GOT3 (cell line): ENCODE data around the gene UNC13D.

ENCODE experiments used
- DNase-seq: peaks from one replicate; lab custom pipeline; 2025; ENCODE audit warnings: mixed read lengths; lab: John Stamatoyannopoulos, UW

Gene UNC13D

GRCh38 chr17:75834279-75834920 lies 9.8 kb downstream of the UNC13D start:
- DNase-seq: no peak

DNA sequence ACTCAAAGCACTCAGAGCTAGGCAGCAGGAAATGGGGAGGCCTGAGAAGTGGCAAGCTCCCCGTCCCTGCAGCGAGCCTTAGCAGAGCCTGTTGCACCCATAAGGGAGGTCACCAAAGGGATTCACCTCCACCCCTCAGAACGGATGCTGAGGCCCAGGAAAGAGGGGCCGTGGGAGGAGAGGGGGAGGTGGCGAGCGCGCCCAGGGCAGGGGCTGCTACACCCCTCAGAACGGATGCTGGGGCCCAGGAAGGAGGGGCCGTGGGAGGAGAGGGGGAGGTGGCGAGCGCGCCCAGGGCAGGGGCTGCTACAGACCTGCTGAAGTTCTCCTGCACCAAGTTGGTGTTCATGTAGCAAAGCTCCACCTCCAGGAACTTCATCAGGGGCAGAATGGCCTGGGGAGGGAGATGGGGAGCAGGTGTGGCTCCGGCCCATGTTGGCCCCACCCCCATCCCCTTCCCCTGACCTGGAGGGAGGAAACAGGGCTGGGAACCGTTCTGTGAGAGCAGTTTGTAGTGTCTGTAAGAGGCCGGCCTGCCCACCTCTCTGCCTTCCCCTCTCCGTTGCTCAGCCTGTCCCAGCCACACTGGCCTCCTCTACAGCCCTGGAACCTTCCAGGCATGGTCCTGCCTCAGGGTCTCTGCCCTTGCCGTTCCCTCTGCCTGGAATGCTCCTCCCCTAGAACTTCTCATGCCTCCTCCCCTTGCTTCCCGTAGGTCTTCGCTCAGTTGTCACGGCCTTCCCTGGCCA lies 11.4 kb downstream of the UNC13D start:
- DNase-seq: no peak

DNA sequence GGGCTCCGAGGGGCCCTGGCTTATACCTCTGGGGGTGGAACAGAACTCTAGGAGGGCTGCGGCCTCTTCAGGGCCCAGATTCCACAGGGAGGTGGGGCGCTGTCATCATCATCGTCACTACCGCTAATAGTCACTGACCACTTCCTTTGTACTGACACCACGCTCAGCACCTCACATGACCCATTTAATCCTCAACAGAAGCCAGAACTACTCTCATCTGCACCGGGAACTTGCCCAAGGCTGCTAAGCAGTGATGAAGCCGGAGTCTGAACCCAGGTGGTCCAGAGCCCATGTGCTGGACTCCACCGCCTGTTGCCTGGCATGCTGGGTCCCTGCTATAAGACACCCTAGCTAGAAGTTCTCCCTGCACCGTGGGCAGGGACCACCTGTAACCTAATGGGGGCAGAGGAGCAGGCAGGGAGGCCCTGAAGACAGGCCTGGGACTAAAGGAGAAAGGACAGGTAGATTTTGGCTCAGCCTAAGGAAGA lies 12.0 kb downstream of the UNC13D start:
- DNase-seq: no peak

DNA sequence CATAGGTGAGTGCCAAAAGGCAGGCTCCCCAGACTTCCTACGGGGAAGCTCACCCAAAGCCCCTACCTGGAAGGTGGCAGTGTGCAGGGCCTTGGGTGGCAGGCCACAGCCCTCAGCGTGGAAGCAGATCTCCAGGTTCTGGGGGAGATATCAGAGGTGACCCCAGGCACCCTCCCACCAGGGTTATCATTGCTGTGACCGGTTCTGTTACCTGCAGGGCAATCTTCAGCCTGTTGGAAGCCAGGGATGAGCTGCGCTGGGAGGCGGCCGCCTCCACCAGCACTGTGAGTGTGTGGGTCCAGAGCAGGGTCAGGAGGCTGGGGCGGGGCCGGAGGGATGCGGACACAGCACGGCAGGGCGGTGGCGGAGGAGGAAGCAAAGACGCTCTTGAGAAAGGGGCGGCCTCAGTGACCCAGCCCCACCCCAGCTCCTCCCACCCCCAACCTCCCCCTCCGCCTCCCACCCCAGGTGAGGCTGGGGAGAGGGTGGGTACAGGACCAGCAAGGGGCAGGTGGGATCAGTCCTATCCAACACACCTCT lies 13.1 kb downstream of the UNC13D start:
- no peak for DNase-seq

GRCh38 chr17:75830164-75831031 lies 13.8 kb downstream of the UNC13D start:
- DNase-seq: no peak

- DNase-seq: no peak
Observed at GRCh38 chr17:75829747-75830146, 14.5 kb downstream of the UNC13D start.

DNA sequence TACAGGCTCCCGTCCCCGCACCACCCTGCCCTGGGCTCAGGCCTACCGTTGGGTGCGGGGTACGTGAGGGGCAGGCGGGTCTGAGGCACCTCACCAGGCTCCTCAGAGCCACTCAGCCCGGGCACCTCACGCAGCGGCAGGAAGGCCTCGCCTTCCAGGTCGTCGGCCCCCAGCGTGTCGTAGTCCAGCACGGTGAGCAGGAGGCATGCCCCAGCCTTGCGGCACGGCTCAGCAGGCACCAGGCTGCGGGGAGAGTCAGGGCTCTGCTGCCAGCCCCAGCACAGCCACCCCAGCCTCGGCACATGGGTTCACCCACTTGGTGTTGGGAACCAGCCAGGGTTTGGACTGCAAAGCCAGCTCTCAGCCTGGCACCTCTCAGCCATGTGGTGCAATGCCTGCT lies 15.5 kb downstream of the UNC13D start:
- DNase-seq: no peak

GRCh38 chr17:75828076-75828400 lies 16.2 kb downstream of the UNC13D start:
- no peak for DNase-seq

GRCh38 chr17:75827308-75828075 lies 16.7 kb downstream of the UNC13D start:
- no peak for DNase-seq

- DNase-seq: no peak
Observed at GRCh38 chr17:75826561-75827307, 17.5 kb downstream of the UNC13D start.

DNA sequence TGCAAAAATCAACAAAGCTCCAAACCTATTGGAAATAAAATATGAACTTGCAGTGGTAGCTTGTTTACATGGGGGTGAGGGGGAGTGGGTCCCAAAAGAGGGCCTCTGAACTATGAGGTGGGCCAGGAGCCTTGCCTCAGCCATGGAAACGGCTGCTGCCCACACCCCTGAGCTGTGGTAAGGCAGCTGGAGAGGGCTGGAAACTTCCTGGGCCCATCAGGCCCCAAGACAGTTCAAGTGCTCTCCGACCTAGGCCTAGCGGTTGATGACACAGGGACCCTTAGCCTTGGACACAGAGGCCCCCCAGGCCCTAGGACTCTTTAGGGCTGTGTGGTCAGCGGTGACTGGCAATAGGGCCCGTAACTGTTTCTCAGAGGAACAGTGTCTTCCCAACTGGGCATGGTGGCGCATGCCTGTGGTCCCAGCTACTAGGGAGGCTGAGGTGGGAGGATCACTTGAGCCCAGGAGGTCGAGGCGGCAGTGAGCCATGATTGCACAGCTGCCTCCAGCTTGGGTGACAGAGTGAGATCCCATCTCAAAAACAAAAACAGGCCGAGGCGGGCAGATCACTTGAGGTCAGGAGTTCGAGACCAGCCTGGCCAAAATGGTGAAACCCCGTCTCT lies 18.3 kb downstream of the UNC13D start:
- DNase-seq: no peak

- no peak for DNase-seq
Observed at GRCh38 chr17:75825149-75825552, 19.1 kb downstream of the UNC13D start.

DNA sequence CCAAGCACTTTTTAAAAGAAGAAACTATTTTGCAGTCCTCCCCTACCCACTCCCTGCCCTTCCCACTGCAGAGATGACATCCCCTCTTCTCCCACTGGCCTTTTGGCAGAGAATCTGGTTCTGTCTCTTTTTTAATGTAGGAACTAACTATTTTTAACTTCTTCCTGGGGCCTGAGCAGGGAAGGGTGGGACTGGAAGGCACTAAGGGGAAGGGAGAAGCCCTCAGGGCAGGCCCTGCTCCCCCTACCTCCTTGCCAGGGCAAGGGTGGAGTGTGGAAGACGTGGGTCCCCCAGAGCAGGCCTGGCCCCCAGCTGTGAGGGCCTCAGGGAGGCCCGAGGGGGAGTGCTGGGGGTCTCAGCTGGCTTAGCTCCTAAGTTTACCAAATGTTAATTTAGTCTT lies 19.5 kb downstream of the UNC13D start:
- no peak for DNase-seq

DNA sequence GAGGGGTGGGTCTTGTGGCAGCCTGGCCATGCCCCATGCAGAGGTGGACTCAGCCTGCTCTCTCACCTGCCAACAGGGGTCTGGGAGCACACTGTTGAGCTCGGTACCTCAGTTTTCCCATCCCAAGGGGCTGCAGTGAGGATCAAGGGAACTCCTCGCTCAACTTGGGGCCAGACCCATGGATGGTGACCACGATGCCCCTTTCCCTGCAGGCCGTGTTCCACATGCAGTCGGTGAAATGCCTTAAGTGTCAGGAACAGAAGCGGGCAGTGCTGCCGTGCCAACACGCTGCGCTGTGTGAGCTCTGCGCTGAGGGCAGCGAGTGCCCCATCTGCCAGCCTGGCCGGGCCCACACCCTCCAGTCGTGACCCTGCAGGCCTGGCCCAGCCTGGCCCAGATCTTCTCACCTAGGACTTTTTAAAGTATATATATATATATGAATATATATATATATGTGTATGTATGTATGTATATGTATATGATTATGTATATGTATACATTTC lies 20.1 kb downstream of the UNC13D start:
- no peak for DNase-seq

DNA sequence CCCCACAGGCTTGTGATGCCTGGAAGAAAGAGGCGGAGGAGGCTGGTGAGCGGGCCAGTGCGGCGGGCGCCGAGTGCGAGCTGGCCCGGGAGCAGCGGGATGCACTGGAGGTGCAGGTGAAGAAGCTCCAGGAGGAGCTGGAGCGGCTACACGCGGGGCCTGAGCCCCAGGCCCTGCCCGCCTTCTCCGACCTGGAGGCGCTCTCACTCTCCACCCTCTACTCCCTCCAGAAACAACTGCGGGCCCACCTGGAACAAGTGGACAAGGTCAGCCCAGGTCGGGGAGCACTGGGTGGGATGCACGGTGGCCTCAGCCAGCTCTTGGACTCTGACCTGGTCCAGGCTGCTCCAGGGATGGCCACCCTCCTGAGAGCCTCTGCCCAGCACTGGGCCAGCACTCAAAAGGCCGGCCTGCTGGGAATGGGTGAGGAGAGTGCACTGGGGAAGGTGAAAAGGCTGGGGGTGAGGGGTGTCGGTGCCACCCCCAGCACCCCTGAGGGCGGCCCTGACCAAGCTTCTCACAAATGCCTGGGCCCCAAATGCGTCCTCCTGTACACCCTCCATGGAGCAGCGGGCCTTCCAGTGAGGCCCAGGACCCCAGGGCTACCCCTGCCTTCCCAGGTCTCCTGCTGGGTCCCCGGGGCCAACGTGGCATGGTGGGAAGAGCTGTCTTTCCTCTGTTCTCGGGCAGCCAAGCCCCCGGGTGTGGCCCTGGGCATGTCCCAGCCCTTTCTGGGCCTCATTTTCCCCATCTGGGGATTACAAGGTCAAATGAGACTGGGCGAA lies 20.8 kb downstream of the UNC13D start:
- no peak for DNase-seq

DNA sequence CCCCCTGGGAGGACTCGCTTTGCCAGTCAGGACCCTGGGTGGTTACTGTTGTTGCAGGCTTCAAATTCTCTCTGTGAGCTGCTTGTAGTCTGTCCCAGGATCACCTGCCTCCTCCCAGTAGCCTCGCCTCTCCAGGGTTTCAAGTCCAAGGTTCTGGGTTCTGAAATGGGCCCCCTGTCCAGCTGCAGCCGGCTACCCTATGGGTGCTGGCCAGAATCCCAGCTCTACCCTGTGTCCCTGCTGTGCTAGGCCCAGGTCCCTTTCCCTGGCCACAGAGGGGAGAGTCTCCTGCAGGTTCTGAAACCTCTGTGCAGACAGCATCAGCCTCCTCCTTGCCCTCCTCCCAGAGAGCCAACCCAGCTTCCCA lies 21.4 kb downstream of the UNC13D start:
- DNase-seq: no peak

- DNase-seq: no peak
Observed at GRCh38 chr17:75822119-75822799, 21.9 kb downstream of the UNC13D start.

DNA sequence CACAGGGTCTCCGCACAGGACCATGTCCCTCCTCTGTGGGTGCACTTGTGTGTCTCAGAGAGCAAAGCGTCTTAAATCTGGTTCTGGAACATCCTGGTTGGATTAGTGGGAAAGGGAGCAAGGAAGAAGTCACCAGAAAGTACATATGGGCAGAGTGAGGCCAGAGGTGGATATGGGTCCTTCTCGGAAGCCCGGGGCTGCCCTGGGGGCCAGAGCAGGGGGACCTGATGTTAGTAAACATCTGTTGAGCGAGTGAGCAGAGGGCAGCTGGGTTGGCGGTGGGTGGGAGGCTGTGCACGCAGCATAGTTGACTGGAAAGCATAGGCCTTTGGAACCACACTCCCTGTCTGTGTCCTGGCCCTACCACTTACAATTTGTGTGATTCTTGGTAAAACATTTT lies 22.7 kb downstream of the UNC13D start:
- DNase-seq: no peak
